Measurements from ENCODE around the gene NCR3LG1.
"Not testable (repeated sequence)": the region's sequence is repeated elsewhere in the genome, so short reads cannot be mapped to it uniquely, and the experiment has no call there.

Gene NCR3LG1

DNA sequence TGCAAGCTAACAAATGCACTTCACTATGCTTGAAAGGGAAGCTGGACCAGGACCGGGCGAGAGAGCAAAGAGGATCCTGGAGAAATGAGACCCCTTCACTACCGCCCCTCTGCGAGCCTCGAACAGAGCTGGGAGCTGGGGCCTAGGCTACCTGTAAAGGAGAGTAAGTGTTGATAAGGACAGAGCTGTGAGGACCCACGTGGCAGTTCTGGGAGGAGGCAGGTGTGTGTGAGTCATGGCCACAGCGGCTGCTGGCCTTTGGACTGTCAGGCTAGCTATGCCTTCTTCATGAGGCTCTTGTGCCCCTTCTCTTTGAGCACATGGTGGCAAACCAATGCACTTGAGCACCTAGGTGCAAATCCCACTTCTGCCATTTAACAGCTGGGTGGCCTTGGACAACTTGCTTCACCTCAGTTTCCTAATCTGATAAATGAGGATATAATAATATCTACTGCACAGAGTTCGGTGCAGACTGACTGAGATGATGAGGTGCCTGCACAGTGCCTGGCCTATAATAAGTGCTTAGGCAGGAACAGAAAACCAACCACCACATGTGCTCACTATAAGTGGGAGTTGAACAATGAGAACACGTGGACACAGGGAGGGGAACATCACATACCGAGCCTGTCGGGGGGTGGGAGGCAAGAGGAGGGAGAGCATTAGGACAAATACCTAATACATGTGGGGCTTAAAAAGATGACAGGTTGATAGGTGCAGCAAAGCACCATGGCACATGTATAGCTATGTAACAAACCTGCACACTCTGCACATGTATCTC, 72.1 kb downstream of the NCR3LG1 start:
- H3K27me3 ChIP-seq (ENCODE audit: control insufficient read depth, low read length): peaks cover 27% of the 10 kb centered on the region
- no peak overlapping the region for H3K4me3 ChIP-seq (ENCODE audit: low read length)
- no peak for TF ChIP-seq EZH2phosphoT487 (IDR thresholded peaks at IDR 0.05; ENCODE audit: borderline replicate concordance, low read length)
- TF ChIP-seq, protein P1, sequence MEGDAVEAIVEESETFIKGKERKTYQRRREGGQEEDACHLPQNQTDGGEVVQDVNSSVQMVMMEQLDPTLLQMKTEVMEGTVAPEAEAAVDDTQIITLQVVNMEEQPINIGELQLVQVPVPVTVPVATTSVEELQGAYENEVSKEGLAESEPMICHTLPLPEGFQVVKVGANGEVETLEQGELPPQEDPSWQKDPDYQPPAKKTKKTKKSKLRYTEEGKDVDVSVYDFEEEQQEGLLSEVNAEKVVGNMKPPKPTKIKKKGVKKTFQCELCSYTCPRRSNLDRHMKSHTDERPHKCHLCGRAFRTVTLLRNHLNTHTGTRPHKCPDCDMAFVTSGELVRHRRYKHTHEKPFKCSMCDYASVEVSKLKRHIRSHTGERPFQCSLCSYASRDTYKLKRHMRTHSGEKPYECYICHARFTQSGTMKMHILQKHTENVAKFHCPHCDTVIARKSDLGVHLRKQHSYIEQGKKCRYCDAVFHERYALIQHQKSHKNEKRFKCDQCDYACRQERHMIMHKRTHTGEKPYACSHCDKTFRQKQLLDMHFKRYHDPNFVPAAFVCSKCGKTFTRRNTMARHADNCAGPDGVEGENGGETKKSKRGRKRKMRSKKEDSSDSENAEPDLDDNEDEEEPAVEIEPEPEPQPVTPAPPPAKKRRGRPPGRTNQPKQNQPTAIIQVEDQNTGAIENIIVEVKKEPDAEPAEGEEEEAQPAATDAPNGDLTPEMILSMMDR (IDR thresholded peaks at IDR 0.05; ENCODE audit: low read depth, low read length, poor library complexity, severe bottlenecking): no peak

DNA sequence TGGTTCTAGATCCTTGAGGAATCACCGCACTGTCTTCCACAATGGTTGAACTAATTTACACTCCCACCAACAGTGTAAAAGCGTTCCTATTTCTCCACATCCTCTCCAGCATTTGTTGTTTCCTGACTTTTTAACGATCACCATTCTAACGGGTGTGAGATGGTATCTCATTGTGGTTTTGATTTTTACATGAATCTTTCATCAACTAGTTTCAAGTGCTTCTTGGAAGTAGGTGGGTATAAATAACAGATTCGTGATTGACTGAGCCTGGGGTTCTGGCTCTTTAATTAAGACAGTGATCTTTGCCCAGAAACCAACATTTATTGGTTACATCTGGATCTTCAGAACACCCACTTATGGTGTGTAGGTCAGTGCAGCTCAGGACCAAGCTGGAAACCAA, 74.6 kb downstream of the NCR3LG1 start:
- H3K27ac ChIP-seq (ENCODE audit: low read depth, low read length); H3K9me3 ChIP-seq (ENCODE audit: control insufficient read depth, insufficient read depth, low read length); H3K4me2 ChIP-seq (ENCODE audit: low read length); H3K27me3 ChIP-seq (ENCODE audit: control insufficient read depth, low read length); H3K4me3 ChIP-seq (ENCODE audit: low read length); H3F3A ChIP-seq (ENCODE audit: control insufficient read depth, insufficient read depth); H3K9me2 ChIP-seq (replicated peaks; ENCODE audit: control insufficient read depth, low read length); H3K79me2 ChIP-seq (ENCODE audit: control insufficient read depth, low read length); H3K36me3 ChIP-seq (ENCODE audit: control insufficient read depth, low read length); H4K20me1 ChIP-seq (ENCODE audit: control insufficient read depth, insufficient read depth, low read depth, low read length); H3K4me1 ChIP-seq (ENCODE audit: control insufficient read depth, low read length): not testable (repeated sequence)

More for the DNA sequence above, 72.1 kb downstream of the NCR3LG1 start:
- Histone ChIP-seq H3K36me3 (ENCODE audit: control insufficient read depth, low read length) (no peaks in the 10 kb centered on the region), H3F3A (ENCODE audit: control insufficient read depth, insufficient read depth) (no peaks in the 10 kb centered on the region), H3K79me2 (ENCODE audit: control insufficient read depth, low read length) (no peaks in the 10 kb centered on the region), H3K9me2 (replicated peaks; ENCODE audit: control insufficient read depth, low read length) (no peaks in the 10 kb centered on the region), H4K20me1 (ENCODE audit: control insufficient read depth, insufficient read depth, low read depth, low read length) (no peaks in the 10 kb centered on the region), H3K4me1 (ENCODE audit: control insufficient read depth, low read length) (no peaks in the 10 kb centered on the region), H3K27ac (ENCODE audit: low read depth, low read length) (no peak overlapping the region), H3K9me3 (ENCODE audit: control insufficient read depth, insufficient read depth, low read length) (no peaks in the 10 kb centered on the region), H3K4me2 (ENCODE audit: low read length) (no peak overlapping the region)
